ENCODE results near the gene ACTRT3.

ACTRT3 gene

DNA sequence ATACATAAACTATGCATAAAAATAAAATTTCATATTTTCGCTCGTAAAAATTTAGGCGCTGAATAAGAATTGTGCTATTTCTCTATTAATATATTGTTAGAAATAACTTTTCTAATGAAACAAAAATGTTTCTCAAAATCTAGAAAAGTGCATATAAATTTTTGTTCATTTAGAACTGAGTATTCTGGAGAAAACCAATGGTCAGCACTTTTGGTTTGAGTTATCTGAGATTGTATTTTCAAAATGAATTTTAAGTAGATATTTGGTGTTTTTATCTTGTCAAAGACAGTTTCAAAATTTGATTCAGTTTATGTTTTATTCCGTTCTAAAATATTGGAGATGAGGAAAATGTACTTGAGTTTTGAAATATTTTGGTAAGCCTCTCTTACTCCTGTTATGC is 17.8 kb upstream of the ACTRT3 start:
- no peaks in the 10 kb centered on the region for H3K27me3 Mint-ChIP-seq
- no peak overlapping the region for H3K4me3 Mint-ChIP-seq
- ATAC-seq (no peak), DNase-seq (no peak)
- no peaks in the 10 kb centered on the region for H3K4me1 Mint-ChIP-seq
- H3K27ac Mint-ChIP-seq, result no peak overlapping the region
- H3K9me3 Mint-ChIP-seq, result no peaks in the 10 kb centered on the region

DNA sequence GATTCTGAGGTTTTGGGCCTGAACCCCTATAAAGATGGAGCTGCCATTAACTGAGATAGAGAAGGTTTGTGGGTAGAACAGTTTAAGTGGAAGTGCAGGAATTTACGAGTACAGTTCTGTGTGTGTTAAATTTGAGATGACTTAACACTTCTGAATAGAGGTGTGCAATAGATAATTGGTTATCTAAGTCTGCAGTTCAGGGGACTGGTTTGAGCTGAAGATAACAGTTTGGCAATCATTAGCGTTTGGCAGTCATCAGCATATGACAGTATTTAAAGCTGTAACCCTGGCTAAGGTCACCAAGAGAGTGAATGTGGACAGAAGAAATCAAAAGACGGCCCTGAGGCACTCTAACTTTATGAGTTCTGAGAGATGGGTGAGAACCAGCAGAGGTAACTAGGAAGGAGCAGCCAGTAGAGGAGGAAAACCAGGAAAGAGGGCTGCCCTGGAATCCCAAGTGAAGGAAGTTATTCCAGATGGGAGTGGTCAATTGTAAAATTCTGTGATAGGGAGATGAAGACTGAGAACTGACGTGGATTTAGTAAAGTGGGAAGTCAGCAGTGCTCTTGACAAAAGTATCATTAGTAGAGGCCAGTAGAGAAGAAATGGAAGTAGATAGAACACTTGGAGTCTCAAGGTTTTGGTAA is 12.0 kb upstream of the ACTRT3 start:
- no peak for ATAC-seq
- peaks cover 49% of the 10 kb centered on the region for H3K4me1 Mint-ChIP-seq
- no peaks in the 10 kb centered on the region for H3K9me3 Mint-ChIP-seq
- no peaks in the 10 kb centered on the region for H3K27me3 Mint-ChIP-seq
- DNase-seq, result no peak
- no peak overlapping the region for H3K4me3 Mint-ChIP-seq
- peak overlapping the region in 1 of 2 donors; percentile 41 for H3K27ac Mint-ChIP-seq

DNA sequence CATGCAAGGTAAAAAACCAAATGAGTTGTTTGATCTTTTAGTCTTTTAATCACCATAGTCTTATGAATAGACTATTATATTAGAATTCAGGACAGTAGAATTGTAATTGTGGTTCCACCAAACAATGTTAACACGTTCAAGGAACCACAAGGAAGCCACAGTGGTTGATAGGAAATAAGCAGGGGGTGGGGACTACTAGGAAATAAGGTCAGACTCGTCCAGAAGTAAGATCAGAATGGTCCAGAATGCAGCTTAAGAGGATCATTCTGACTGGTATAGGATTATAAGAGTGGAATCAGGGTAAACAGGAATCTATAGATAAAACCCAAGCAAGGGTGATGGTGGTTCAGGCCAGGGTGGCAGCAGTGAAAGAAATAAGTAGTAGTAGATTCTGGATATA is 11.4 kb upstream of the ACTRT3 start:
- Mint-ChIP-seq H3K27me3 (no peaks in the 10 kb centered on the region), H3K9me3 (no peaks in the 10 kb centered on the region), H3K4me3 (peak overlapping the region in 1 of 2 donors; percentile 60), H3K4me1 (peaks cover 54% of the 10 kb centered on the region), H3K27ac (peak overlapping the region; percentile 4 to 87)
- ATAC-seq (peak; percentile 93), DNase-seq (no peak)

DNA sequence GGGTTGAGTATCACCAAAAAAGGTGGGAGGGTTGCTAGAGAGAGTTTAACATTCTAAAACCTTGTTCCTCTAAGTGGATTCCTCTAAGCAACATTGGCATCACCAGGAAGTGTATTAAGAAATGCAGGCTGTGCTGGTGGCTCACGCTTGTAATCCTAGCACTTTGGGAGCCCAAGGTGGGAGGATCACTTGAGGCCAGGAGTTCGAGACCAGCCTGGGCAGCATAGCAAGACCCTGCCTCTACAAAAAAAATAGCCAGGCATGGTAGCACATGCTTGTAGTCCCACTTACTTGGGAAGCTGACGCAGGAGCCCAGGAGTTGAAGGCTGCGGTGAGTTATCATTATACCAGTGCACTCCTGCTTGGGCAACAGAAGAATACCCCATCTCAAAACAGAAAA is 8.5 kb upstream of the ACTRT3 start:
- ATAC-seq (no peak), DNase-seq (no peak)
- Mint-ChIP-seq H3K9me3 (no peaks in the 10 kb centered on the region), H3K27ac (no peak overlapping the region), H3K4me1 (peaks cover 79% of the 10 kb centered on the region), H3K27me3 (no peaks in the 10 kb centered on the region), H3K4me3 (no peak overlapping the region)

DNA sequence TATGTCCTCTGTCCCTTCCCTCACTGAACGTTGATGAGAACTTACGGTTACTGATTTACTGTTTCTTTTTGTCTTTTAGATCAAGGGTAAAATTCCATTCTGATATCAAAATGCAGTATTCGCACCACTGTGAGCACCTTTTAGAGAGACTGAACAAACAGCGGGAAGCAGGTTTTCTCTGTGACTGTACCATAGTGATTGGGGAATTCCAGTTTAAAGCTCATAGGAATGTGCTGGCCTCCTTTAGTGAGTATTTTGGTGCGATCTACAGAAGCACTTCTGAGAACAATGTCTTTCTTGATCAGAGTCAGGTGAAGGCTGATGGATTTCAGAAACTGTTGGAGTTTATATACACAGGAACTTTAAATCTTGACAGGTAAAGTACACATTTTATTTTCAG is 4.8 kb upstream of the ACTRT3 start:
- peaks cover 64% of the 10 kb centered on the region for H3K4me1 Mint-ChIP-seq
- no peaks in the 10 kb centered on the region for H3K27me3 Mint-ChIP-seq
- DNase-seq (no peak), ATAC-seq (no peak)
- peak overlapping the region; percentile 100 for H3K4me3 Mint-ChIP-seq
- peak overlapping the region; percentile 74 to 100 for H3K27ac Mint-ChIP-seq
- no peaks in the 10 kb centered on the region for H3K9me3 Mint-ChIP-seq

DNA sequence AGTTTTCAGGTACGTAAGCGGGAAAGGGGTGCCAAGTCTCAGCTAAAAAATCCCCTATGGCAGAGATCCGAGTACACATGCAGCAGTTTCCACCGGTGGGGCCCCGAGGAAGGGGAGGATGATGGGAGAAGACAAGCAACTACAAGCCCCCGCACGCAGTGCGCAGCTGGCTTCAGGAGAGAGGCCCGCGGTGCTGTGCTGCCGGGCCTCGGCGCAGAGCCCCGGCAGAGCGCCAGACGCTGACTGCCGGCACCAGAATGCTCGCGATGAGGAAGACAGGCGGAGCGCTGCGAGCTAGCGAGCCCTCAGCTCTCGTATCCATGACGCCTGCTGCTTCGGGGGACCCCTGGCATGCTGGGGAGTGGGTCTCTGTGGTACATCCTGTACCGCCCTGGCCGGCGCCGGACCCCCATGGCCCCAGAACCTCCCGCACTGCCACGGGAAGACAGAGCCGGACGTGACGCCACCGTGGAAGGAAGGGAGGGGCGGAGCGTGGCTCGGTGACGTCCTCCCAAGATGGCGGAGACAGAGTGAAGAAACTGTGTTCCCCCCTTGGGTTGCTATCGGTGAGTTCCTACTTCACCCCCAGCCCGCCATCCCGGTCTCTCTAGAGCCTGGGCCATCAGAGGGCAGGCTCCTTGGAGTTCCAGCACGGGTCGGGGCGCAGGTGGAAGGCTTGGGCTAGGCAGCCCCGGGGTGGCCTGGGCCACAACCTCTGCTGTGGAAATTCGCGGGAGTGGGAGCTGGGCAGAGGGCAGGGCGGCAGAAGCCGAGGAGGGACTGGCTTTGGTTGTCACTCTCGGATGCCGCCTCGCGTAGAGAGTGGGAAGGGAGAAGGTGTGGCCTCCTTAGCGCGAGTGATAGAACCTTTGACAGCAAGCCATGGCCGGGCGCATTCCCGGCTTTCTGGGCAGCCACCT is 3.8 kb upstream of the ACTRT3 start, which contains the start of gene MYNN:
TSS of gene MYNN (plus strand) at position 500 of the 920 bp plus-strand sequence. CDS start 900 bp downstream, outside the sequence.
- ATAC-seq, result peak; percentile 87
- DNase-seq, result peak; percentile 91
- Mint-ChIP-seq H3K27me3 (no peaks in the 10 kb centered on the region), H3K4me1 (peaks cover 57% of the 10 kb centered on the region), H3K27ac (peak within 1 kb of the TSS; percentile 99 to 100), H3K9me3 (no peaks in the 10 kb centered on the region), H3K4me3 (peak within 1 kb of the TSS; percentile 100)

DNA sequence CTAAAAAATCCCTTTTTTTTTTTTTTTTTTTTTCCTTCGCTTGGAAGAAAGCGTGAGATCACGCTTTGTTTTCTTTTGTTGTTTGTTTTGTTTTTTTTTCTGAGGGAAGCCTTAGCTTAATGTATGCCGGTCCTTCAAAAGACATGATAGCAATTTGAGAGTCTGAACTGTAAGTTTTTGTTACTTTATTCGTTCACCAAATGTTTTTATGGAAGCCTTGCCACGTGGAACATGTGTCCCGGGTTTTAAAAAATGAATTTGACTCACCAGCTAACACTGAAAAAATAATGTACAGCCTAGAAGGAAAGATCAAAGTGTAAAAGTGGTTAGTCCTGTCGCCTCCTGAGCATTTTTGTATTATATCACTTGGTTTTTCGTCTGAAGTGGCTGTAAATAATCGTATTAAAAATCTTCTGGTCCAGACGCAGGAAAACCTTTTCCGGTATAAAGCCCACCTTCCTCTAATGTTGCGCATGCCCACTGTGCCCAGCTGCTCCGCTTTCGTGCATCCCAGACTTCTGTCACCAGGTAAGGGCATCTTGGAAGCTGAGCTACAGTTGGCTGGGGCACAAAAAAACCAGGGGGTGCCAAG is 3.0 kb upstream of the ACTRT3 start:
- ATAC-seq (peak; percentile 40), DNase-seq (peak in 1 of 2 donors; percentile 18)
- Mint-ChIP-seq H3K4me1 (peaks cover 51% of the 10 kb centered on the region), H3K27me3 (no peaks in the 10 kb centered on the region), H3K27ac (peak overlapping the region; percentile 99 to 100), H3K9me3 (no peaks in the 10 kb centered on the region), H3K4me3 (peak overlapping the region; percentile 100)

DNA sequence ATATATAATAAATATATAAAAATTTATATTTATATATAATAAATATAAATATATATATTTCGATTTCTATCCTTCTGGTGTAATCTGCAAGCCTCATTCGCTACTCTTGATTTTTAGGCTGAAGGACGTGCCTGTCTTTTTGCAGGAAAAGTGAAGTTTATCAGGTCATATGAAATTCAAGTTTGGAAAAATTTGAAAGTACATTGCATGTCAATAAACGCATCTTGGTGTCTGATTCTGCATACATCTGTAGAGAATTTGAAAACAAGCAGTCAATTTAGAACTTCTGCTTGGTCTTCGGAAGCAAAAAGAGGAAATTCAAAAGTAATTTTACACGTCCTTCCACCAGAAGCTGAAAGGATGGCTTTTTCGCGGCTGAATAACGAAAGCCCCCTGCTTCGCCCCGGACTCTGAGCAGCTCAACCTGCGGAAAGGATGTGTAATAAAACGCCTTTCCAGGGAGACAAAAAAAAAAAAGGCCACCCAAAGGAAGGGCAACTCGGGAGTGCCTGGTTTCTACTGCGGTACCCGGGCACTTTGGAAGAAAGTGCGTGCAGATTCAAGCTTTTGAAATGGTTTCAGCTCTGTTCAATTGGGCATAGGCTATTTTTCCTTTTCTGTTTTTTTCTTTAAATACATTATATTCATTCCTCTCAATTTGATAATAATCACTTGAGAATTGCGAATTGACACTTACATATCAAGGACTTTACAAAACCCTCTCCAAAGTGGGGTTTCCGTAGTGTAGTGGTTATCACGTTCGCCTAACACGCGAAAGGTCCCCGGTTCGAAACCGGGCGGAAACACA is 2.3 kb upstream of the ACTRT3 start:
- Mint-ChIP-seq H3K27me3 (no peaks in the 10 kb centered on the region), H3K4me3 (peak overlapping the region; percentile 100), H3K9me3 (no peaks in the 10 kb centered on the region), H3K4me1 (peaks cover 44% of the 10 kb centered on the region), H3K27ac (peak overlapping the region; percentile 99 to 100)
- DNase-seq, result peak; percentile 69 to 75
- ATAC-seq, result no peak

DNA sequence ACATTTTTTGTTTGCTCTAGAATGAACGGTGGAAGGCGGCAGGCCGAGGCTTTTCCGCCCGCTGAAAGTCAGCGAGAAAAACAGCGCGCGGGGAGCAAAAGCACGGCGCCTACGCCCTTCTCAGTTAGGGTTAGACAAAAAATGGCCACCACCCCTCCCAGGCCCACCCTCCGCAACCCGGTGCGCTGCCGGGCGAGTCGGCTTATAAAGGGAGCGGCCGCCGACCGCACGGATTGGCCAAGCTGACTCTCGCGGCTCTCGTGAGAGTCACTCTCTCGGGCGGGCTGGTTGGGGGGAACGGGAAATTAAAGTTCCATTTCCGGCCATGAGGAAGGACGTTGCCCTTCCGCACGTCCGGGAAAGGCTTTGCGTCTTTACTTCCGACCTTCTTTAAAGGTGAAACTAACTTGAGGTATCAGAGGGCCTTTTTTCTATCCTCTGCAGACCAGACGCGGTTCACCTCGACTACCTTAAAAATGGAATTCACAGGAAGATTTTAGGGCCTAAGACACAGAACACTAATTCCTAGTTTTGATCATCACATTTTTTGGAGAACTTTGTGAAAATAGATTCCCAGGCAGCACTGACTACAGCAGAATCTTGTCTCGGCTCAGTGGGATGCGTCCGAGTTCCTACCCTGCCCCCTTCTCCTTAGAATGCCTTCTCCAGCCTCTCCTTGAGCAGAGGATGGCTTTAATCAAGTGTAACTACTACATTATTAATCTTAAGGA is 4.3 kb downstream of the ACTRT3 start, which contains the start of gene TERC:
TSS of gene TERC (minus strand) at position 179 of the 731 bp plus-strand sequence.
- H3K4me3 Mint-ChIP-seq, result peak within 1 kb of the TSS; percentile 91 to 92
- peaks cover 19% of the 10 kb centered on the region for H3K4me1 Mint-ChIP-seq
- DNase-seq (peak; percentile 92 to 96), ATAC-seq (peak; percentile 90)
- H3K27me3 Mint-ChIP-seq, result no peaks in the 10 kb centered on the region
- H3K9me3 Mint-ChIP-seq, result no peaks in the 10 kb centered on the region
- peak within 1 kb of the TSS; percentile 97 to 98 for H3K27ac Mint-ChIP-seq

DNA sequence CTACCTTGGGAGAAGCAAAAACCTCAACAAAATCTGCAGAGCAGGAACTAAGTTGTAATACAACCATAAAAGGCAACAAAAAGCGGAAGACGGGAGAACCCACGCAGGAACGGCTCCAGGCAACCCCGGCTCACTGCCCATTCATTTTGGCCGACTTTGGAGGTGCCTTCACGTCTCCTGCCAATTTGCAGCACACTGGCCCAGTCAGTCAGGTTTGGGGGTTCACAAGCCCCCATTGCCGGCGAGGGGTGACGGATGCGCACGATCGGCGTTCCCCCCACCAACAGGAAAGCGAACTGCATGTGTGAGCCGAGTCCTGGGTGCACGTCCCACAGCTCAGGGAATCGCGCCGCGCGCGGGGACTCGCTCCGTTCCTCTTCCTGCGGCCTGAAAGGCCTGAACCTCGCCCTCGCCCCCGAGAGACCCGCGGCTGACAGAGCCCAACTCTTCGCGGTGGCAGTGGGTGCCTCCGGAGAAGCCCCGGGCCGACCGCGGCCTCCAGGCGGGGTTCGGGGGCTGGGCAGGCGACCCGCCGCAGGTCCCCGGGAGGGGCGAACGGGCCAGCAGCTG is 5.0 kb downstream of the ACTRT3 start:
- Mint-ChIP-seq H3K9me3 (no peaks in the 10 kb centered on the region), H3K4me1 (peaks cover 24% of the 10 kb centered on the region), H3K27ac (peak overlapping the region; percentile 97 to 98), H3K4me3 (peak overlapping the region; percentile 91 to 92), H3K27me3 (no peaks in the 10 kb centered on the region)
- ATAC-seq (peak; percentile 47), DNase-seq (peak in 1 of 2 donors; percentile 71)

DNA sequence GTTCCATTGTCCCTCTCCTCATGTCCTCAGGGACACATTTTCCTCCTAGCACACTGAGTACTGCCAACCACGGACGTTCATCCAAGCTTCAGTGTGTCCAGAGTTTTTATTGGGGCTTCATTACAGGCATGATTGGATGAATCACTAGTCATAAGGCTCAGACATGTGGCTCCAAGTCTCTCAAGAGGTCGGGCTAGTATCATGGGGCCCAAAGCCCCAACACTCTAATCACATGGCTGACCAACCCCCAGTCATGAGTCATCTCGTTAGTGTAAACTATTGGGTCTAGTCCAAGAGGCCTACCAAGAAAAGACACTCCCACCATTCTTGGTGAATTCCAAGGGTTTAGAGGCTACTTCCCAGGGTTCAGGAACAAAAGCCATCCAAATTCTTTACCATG is 8.9 kb downstream of the ACTRT3 start:
- peaks cover 35% of the 10 kb centered on the region for H3K4me1 Mint-ChIP-seq
- no peak overlapping the region for H3K27ac Mint-ChIP-seq
- H3K9me3 Mint-ChIP-seq, result peaks cover 6 to 9% of the 10 kb centered on the region in 2 donors
- no peak for ATAC-seq
- H3K4me3 Mint-ChIP-seq, result no peak overlapping the region
- DNase-seq, result no peak
- H3K27me3 Mint-ChIP-seq, result no peaks in the 10 kb centered on the region

DNA sequence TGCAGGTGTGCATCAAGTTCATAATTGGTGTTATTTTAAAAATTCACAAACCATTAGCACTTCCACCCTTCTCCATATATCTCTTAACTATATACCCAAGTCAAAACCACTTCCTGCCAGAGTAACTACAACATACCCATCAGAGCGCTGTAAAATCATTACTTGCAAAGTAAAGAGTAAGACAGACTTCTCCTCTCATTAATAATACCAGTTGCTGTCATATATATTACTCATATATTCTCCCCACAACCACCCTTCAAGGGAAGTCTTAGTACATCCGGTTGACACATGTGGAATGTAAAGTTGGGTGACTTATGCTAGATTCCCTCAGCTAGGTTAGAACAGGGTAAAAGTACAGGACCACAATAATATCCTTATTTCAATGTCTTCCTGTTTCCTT is 10.1 kb downstream of the ACTRT3 start:
- peak overlapping the region in 1 of 2 donors; percentile 88 for H3K27ac Mint-ChIP-seq
- no peaks in the 10 kb centered on the region for H3K27me3 Mint-ChIP-seq
- ATAC-seq, result peak; percentile 96
- peaks cover 6 to 9% of the 10 kb centered on the region in 2 donors for H3K9me3 Mint-ChIP-seq
- peak in 1 of 2 donors; percentile 20 for DNase-seq
- H3K4me1 Mint-ChIP-seq, result peaks cover 29% of the 10 kb centered on the region
- peak overlapping the region in 1 of 2 donors; percentile 9 for H3K4me3 Mint-ChIP-seq

DNA sequence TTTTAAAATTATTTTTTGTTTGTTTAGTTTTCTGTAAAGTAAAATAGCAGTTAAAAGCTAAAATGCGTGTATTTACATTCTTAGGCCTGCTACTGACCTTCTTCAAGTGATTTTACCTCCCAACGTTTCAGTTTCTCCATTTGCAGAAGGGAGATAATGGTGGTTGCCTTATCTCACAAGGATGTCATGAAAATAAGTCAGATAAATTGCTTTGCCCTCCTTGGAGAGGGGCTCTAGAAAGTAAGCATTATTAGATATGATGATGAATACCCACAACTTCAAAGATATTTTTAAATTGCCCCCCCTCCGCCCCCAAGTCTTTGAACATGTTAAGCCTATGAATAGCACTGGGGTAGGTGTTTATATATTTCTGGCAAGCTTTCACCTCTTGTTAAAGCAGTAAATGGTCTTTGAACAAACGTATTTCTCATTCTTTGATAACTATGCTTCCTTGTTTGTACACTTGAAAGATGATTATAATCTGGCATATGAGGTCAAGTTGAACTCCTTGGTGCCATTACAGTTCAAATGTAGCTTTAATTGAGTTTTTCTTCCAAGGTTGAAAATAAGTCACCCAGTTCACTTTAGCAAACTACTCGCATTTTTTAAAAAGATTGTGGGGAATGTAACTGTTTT is 10.9 kb downstream of the ACTRT3 start:
- no peak for ATAC-seq
- no peak overlapping the region for H3K4me3 Mint-ChIP-seq
- peaks cover 22% of the 10 kb centered on the region for H3K4me1 Mint-ChIP-seq
- H3K9me3 Mint-ChIP-seq, result peaks cover 6 to 9% of the 10 kb centered on the region in 2 donors
- no peak for DNase-seq
- no peaks in the 10 kb centered on the region for H3K27me3 Mint-ChIP-seq
- H3K27ac Mint-ChIP-seq, result no peak overlapping the region

DNA sequence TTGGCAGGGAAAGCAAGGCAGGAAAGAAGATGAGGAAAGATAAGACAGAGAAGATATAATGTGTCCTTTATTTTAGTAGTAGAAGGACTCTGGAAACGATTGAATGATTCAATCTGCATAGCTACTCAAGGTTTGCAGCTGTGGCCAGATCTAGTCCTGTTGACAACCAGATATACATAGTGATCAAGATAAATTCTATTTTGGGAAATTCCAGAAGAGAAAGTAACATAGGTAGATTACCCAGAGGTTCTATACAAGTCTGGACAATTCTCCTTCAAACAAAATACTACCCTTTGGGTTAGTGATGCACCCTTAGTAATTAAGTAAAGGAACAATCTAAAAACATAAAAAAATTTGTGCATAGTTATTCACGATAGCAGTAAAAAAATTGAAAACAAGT is 13.9 kb downstream of the ACTRT3 start:
- Mint-ChIP-seq H3K9me3 (peaks cover 6 to 9% of the 10 kb centered on the region in 2 donors), H3K4me1 (peaks cover 16% of the 10 kb centered on the region), H3K27ac (no peak overlapping the region), H3K27me3 (peaks cover 8% of the 10 kb centered on the region), H3K4me3 (no peak overlapping the region)
- ATAC-seq (no peak), DNase-seq (no peak)

Measured in stimulated activated naive CD8-positive, alpha-beta T cell treated with anti-CD3 and anti-CD28 coated beads, Interleukin-15, amount 100 ng/mL, for 72 hours (primary cell).